Stimulated activated CD8-positive, alpha-beta memory T cell treated with anti-CD3 and anti-CD28 coated beads, Interleukin-4, amount 100 ng/mL, for 1 hour (primary cell): Measurements from ENCODE around the gene DEXI.
A peak's percentile ranks its signal among the peaks of the same experiment; 100 is the strongest.
"Not testable (repeated sequence)": the region's sequence is repeated elsewhere in the genome, so short reads cannot be mapped to it uniquely, and the experiment has no call there.

Source experiments
- DNase-seq, 2 donors: peaks; one replicate each; pipeline ENCODE4 v3.0.0-alpha.2; 2020; ENCODE audit warnings: low read depth in 2 of 2, low spot score in 1 of 2

The DEXI gene

DNA sequence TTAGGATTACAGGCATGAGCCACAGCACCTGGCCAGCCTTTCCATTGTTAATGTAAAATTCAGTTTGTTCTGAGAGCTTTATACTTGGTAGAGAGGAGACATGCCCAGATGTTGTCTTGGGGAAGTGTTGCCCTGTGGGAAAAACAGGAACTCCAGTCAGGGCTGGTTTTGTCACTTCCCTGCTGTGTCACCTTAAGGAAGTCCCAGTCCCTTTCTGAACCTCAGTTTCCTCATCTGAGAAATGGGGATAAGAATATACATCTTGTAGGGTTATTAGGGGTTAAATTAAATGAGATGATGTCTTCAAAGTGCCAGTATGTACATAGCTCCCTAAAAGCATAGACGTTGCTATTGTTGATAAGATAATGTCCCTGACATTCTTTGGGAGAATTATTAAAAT is 27.3 kb upstream of the DEXI start:
- DNase-seq, result no peak

DNA sequence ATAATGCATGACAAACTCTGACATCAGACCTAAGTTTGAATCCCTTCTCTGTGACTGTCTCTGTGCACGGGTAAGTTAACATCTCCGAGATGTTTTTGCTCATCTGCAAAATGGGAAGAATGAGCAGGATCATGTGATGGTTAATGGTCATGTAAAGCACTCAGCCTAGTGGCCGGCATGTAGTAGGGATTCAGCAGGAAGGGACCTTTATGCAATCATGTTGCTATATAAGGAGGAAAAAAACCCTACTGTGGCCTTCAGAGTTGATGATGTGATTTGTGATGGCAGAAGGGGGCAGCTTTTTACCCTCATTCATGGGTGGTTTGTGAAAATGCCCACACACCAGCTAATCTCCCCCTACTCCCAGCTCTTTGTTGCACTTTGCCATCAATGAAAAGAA is 26.2 kb upstream of the DEXI start:
- DNase-seq, result no peak

DNA sequence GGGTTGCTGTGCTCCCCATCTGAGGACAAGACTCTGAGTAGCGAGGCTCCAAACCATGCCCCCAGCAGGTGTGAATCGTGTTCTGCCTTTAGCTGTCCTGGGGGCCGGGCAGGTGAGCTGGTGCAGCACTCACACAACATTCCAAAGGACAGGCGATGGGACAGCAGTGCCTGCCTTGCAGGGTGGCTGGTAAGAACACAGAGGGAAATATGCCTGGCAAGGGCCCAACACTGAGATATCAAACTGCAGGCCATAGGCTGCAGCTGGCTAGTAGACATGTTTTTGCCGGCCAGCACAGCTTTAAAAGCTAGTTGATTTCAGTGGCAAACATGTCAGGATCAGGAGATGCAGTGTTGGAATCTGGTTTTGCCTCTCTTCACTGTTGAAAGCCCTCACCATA is 25.7 kb upstream of the DEXI start:
- DNase-seq, result no peak

DNA sequence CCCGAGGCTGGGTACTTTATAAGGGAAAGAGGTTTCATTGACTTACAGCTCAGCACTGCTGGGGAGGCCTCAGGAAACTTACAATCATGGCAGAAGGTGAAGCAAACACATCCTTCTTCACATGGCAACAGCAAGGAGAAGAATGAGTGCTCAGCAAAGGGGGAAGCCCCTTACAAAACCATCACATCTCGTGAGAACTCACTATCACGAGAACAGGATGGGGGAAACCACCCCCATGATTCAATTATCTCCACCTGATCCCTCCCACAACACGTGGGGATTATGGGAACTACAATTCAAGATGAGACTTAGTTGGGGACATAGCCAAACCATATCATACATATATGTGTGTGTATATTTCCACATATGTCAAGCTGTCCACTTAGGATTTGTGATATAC is 24.3 kb upstream of the DEXI start:
- not testable (repeated sequence) for DNase-seq

DNA sequence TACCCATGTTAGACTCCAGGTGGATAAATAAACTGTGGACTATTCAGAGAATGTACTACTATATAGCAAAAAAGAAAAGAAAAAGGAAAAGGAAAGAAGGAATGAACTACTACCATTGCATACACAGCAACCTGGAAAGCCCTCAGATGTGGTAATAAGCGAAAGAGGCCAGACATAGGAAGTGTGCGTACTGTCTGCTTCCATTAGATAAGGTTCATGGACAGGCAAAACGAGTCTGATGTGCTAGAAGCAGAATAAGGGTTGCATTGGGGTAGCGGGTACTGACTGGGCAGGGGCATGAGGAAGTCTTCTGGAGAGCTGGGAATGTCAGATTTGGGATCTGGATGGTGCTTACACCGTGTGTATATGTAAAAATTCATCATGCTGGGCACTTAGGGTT is 23.9 kb upstream of the DEXI start:
- DNase-seq, result no peak

DNA sequence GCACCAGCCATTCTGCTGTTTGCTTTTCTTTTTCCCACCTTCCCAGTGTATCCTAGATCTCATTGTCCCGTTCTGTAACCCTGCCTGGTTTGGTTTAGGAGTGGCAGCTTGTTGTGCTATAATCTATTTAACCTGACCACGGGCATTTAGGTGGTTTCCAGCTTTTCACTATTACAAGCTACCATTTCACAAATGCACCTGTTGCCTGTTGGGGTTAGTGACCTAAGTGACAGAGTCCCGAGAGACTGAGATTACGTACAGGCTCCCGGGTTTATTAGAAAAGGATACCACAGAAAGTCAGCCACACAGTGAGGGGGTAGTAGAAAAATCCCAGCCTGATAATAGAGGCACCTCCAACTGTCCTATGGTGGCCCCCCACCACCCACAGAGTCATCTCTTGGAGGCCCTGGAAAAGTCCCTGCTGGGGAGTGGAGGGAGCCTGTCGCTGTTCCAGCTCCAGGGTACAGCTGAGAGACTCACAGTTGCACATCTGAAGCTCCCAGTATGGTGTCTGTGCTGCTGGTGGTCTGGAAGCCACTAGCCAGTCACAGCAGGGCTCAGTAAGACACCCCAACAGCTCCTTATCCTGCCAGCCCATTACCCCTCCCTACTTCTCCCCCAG is 23.3 kb upstream of the DEXI start:
- no peak for DNase-seq

DNA sequence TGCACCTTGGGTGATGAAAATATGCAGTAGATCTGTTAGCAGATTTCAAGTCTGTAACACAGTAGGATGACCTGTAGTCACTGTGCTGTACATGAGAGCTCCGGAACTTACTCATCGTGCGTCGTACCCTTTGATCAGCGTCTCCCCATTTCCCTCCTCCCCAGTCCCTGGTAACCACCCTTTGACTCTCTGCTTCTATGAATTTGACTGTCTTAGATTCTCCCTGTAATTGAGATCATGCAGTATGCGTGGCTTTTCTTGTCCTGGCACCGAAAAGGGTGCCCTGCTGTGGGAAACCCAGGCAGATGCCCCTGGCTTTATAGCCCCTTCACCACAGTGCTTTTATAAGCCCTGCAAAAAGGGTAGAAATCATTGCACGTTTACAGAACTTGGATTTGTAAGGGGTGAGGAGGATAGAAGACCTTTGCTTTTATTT is 22.6 kb upstream of the DEXI start:
- DNase-seq, result peak in 1 of 2 donors; percentile 27

DNA sequence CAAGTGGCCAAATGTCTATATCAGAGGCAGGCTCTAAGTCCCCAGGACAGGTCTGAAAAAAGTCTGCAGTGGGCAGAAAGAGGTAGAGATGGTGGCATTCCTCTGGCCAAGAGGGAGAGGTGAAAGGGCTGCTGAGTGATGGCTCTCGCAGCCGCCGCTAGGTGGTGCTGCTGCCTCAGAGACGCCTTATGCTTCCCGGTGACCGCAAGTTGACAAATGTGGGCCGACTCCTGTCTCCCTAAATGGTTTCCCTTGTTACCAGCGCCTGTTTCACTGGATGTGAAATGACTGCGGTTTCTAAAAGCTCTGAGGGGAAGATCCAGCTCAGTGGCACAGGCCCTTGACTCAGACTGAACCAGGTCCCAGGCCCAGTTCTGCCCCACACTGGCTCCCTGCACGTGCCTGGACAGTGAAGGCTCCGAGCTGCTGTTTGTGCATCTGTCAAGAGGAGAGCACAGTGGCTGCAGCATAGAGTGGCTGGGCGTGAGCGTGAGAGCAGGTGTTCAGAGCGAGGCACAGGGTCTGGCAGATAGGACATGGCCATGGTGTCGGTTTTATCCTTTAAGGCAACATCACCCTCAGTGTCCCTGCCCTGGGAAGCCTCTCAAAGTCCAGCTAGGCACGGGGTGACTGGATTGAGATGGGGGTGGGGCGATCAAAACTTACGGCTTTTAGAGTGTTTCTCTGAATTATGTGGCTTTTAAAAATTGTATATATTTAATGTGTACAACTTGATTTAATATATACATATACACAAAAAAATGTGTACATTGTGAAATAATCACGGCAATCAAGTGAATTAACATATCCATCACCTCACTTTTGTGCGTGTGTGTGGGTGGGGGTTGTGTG is 22.0 kb upstream of the DEXI start:
- peak; percentile 60 to 68 for DNase-seq

DNA sequence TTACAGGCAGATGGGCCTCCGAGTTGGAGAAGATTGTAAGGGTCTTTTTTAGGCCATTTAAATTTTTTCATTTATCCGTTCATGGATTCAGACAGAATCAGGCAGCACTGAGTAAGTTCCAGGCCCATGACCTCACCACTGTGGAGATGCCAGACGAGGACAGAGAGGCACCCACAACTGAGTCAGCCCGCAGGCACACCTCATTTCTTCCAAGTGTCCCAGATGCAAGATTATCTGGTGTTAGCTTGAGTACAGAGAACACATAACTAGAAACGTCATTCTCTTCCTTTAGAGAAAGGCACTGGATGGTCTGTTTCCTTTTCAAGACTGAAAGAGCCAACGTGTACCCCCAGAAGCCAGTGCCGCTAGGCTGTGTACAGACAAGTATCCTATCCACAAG is 19.0 kb upstream of the DEXI start:
- no peak for DNase-seq

DNA sequence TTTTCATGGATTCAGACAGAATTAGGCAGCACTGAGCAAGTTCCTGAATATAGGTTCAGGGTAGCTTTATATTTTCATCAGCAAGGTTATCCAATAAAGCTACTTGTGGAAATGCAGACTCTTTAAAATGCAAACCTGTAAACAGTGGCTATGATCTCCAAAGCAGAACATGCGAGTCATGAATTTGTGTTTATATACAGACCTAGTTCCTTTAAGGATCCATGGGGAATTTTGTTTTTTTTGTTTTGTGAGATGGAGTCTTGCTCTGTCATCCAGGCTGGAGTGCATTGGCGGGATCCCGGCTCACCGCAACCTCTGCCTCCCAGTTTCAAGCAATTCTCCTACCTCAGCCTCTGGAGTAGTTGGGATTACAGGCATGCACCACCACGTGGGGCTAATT is 16.9 kb upstream of the DEXI start:
- no peak for DNase-seq

DNA sequence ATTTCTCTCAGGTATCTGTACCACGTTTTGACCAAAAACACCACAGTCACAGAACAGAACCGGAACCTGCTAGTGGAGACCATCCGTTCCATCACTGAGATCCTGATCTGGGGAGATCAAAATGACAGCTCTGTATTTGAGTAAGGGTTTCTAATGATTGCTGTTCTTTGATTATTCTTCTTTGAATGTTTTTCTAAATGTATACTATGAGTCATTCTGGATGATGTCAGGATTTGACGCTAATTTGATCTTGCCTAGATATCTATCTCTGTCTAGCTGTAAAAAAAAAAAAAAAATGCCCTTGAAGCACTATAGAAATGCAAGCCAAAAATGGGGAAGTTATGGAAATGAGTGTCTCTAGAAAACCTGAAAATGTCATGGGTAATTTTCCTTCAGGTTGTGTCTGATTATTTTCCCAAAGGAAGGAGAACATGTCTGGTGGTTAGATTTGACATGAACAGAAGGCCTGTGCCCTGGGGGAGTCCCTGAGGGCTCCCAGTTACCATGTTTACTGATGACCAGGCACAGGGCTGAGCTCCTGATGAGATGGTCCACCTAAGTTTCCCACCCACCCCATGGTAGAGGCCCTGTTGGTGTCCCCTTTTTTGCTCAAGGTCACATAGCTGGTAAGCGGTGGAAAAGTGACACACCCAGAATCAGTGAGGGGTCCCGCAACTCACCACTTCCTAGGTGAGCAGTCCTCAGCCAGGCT is 15.7 kb upstream of the DEXI start:
- DNase-seq, result no peak

DNA sequence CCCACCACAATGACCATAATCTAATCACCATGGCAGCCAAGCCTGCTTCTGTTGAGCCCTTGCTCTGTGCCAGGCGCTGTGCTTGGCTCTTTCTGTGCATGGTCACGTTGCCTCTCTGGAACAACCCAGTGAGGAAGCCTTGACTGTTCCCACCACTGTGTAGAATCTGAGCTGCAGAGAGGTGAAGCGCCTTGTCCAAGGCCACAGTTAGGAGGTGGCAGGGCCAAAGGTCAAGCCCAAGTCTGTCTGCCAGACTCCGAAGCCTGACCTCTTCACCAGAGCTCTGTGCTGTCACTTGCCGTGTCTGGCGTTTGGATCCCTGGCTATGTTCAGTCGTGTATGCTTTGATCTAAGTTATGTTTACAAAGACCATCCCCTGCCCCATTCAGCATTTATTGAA is 12.6 kb upstream of the DEXI start:
- no peak for DNase-seq

DNA sequence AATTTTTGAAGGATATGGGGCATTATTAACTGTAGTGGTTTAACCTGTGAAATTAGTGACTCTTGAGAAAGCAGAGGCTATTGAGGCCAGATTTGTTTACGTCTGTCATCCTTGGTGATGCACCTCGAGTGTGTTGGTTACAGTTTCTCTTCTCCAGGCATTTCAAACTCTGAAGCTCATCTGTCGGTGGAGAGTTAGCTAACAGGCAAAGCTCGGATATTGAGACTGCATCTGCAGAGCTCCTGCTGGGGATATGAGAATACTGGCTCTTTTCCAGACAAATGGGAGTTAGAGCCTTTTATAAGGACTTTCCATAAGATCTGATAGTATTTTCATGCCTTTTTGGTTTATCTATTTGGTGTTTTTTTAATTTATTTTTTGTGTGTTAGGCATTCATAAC is 8.8 kb upstream of the DEXI start:
- DNase-seq, result no peak

DNA sequence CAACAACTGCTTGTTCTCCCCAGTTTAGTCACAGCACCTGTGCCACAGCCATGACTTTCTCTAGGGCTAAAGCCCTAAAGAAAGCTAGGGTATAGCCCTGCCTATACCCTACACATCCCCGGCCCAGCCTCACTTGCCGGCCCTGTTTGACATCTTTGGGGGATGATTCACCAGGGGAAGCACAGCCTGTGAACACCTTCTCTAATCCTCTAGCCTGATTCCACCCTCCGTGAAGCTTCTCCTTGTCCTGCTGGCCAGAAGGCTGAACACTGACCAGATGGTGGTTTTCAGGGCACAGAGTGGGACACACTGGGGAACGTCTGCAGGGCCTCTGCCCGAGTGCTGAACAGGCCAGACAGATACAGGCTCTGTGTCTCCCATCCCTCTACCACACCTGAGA is 8.1 kb upstream of the DEXI start:
- DNase-seq, result no peak

DNA sequence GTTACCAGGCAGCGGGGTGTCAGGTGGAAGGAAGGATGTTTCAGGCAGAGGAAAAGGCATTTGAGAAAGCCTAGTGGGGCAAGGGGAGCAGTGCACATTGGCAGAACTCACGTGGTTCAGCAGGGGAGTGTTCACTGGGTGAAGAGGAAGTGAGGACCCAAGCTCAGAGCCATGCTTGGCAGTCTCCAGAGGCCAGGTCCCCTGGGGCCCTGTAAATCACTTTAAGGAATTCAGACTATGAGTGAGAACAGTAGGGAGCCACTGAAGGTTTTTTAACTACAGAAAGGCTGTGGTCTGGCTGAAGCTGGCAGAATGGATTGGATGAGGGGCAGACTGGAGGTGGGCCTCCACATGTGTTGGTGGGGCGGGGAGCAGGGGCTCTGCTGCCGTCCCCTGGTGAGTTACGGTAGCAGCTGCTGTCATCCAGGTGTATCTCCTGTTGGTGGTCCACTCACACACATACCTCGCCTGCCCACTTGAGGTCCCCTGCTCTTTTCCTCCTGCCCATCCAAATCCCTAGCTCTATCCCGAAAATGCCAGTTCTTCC is 7.2 kb upstream of the DEXI start:
- DNase-seq, result no peak

DNA sequence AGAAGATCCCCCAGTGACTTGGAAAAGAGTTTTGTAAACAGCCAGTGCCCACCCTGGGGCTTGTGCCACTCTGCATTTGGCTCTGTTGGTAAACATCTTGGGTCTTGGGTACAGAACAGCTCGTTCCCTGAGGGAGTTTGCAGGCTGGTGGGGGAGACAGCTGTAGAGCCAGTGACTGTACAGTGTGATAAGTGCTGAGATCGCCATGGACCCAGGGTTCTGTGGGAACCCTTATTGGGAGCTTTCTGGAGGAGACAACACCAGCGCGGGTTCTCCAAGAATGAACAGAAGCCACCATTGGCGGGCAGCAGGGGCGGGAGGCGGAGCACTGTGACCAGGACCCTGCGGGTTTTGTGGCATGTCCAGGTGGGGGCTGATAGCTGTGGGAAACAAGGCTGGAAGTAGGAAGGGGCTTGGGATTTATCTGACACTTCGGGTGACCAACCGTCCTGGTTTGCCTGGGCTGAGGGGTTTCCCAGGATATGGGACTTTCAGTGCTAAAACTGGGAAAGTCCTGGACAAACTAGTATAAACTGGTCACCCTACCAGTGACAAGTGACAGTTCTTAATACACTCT is 5.0 kb upstream of the DEXI start:
- DNase-seq, result no peak

DNA sequence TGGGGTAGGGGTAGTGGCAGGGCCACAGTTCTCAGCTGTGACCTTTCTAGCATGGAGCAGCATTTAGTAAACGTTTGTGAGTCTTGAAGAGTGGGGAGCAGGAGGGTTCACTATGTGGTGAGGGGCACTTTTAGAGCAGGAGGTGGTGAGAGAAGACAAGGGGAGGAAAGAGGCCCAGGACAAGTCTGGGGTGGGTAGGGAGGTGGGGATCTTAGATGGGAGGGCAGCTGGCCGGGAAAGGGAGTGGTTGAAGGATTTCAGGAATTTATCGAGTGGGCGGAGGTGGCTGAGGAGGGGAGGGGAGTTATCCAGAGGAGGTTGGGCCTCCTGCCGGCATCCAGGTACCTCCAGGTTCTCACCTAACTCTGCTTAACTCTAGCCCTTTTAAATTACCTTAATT is 4.0 kb upstream of the DEXI start:
- DNase-seq, result no peak

DNA sequence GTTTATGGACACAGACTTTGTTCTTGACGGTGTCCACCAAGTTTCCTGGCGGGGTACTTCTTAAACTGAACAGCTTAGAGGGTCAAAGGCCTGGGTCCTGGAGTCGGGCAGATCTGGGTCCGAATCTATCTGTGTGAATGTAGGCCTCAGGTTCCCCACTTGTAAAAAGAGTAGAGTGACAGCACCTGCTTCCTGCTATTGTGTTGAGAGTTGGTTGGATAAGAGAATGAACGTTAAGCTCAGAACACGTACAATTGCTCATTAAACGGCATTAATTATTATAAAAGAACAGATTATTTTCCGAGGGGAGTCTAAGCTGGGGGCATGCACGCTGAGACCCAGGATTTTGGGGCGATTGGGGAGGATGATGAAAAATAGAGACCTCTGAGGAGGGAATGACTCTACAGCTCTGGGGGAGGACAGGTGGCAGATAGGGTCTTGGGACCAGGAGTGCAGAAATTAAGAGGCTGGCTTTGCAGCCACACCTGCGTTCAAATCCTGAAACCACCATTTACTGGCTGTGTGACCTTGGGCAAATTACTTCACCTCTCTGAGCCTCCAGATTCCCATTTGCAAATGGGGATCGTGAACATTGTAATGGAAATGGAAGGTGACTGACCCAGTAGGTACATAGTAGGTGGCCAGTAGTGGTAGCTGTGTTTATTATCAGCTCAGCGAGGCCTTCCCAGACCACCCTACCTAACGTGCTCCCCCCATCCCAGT is 3.0 kb upstream of the DEXI start:
- no peak for DNase-seq

DNA sequence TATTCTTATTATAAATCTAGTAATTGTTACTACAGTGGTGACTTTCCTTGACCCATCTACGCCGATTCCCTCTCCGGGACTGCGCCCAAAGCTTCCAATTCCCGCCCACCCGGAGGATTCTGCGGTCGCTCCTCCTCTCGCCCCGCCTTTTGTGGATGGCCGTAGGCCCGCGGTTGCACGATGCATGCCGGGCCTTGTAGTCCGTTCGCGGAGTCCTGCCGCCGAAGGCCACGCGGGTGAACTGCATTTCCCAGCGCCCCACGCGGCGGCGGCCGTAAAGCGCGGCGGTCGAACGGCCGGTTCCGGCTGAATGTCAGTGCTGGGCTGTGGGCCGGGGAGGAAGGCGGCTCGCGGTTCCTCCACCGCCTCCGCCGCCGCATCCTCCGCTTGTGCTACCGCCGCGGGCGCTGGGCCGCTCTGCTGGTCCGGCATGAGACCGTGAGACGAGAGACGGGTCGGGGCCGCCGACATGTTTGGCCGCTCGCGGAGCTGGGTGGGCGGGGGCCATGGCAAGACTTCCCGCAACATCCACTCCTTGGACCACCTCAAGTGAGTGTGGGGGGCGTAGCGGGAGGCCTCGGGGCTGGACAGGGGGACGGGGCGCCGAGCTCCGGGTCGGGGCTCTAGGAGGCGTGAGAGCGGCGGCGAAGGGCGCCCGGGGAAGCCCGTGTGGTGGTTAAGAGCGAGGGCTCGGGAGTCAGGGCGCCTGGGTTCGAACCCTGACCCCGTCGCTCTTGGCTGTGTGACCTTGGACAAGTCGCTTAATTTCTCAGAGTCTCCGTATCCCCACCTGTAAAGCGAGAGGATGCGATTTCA is 2.2 kb upstream of the DEXI start, which contains the start of gene CLEC16A:
Gene CLEC16A (plus strand): TSS at position 316 of the 816 bp plus-strand sequence. CDS start 154 bp downstream, at position 470.
- DNase-seq, result peak; percentile 84 to 88

DNA sequence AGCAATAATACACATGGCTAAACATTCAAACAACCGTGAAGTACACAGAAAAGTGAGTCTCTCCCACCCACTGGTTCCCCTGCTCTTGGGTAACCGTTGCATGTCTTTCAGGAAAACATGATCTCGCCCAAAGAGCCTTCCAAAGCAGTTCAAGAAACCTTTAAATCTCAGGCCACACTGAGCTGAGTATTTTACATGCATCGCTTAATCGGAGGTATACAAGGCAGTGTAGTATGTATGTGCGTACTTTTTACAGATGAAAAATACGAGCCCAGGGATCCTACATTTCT is 741 bp upstream of the DEXI start:
- DNase-seq, result no peak
